PC-9 (cell line): Measurements from ENCODE around the gene CYFIP2. TPM values are rescaled to one million over a fixed set of nuclear protein-coding genes. Genes with fewer than 3 reads are reported as not detected.
A peak's percentile ranks its signal among the peaks of the same experiment; 100 is the strongest.
"Not testable (repeated sequence)": the region's sequence is repeated elsewhere in the genome, so short reads cannot be mapped to it uniquely, and the experiment has no call there.

Experiments
- BruUV-seq: library from RNA; stranded (reverse); fragments of 400-500 nt; replicated peaks from 2 replicates; lab custom pipeline; 2021; lab: Mats Ljungman, UMichigan
- CTCF ChIA-PET: fragments of 300-600 bp; sonication (Branson Sonifier 250); formaldehyde crosslinking; loops from one replicate; lab custom pipeline; 2022; ENCODE audit warnings: antibody characterized with exemption; lab: Charles Lee
- POLR2A ChIA-PET: fragments of 300-600 bp; sonication (Branson Sonifier 250); formaldehyde crosslinking; loops from one replicate; lab custom pipeline; 2022; ENCODE audit warnings: antibody characterized with exemption; ENCODE audit not compliant: unreplicated experiment; lab: Charles Lee
- DNase-seq, 2 experiments: peaks; one replicate each; pipeline versions ENCODE4 v3.0.0 to v3.0.0-alpha.2; 2015 to 2022; ENCODE audit warnings: mixed read lengths in 1 of 2
- H2AFZ ChIP-seq: fragments of 200-600 bp; sonication (generic); 2 replicates; pipeline ENCODE4 v1.8.1; 2017; ENCODE audit warnings: antibody characterized with exemption
- H3F3A ChIP-seq: fragments of 200-600 bp; sonication (generic); 2 replicates; pipeline ENCODE4 v1.8.1; 2017; ENCODE audit warnings: antibody characterized with exemption, mild to moderate bottlenecking, low read depth; ENCODE audit not compliant: insufficient read depth
- H3K27ac ChIP-seq: fragments of 200-600 bp; sonication (generic); 2 replicates; pipeline ENCODE4 v1.6.1; 2016; ENCODE audit warnings: mixed run types
- H3K27me3 ChIP-seq: fragments of 200-600 bp; sonication (generic); 2 replicates; pipeline ENCODE4 v1.6.1; 2016; ENCODE audit warnings: low read depth, mixed run types; ENCODE audit not compliant: insufficient read depth
- H3K36me3 ChIP-seq: fragments of 200-600 bp; sonication (generic); 2 replicates; pipeline ENCODE4 v1.6.1; 2016; ENCODE audit warnings: low read depth, mixed run types
- H3K4me1 ChIP-seq: fragments of 200-600 bp; sonication (generic); replicated peaks from 2 replicates; pipeline ENCODE4 v1.6.1; 2016; ENCODE audit warnings: mixed run types; ENCODE audit not compliant: insufficient read depth
- H3K4me2 ChIP-seq: fragments of 200-600 bp; sonication (generic); 2 replicates; pipeline ENCODE4 v1.6.1; 2017; ENCODE audit warnings: mixed run types
- H3K4me3 ChIP-seq: fragments of 200-600 bp; sonication (generic); 2 replicates; pipeline ENCODE4 v1.6.1; 2016; ENCODE audit warnings: mixed run types
- H3K79me2 ChIP-seq: fragments of 200-600 bp; sonication (generic); 2 replicates; pipeline ENCODE4 v1.6.1; 2017; ENCODE audit warnings: low read depth, mixed run types
- H3K9me2 ChIP-seq: fragments of 200-600 bp; sonication (generic); 2 replicates; pipeline ENCODE4 v1.8.1; 2017; ENCODE audit warnings: mild to moderate bottlenecking; ENCODE audit not compliant: insufficient read depth
- H3K9me3 ChIP-seq: fragments of 200-600 bp; sonication (generic); 2 replicates; pipeline ENCODE4 v1.8.1; 2016; ENCODE audit warnings: low read depth; ENCODE audit not compliant: insufficient read depth
- H4K20me1 ChIP-seq: fragments of 200-600 bp; sonication (generic); 2 replicates; pipeline ENCODE4 v1.8.1; 2017; ENCODE audit not compliant: insufficient read depth
- EZH2 ChIP-seq: fragments of 200-600 bp; sonication (generic); IDR thresholded peaks from 2 replicates; pipeline ENCODE4 v1.8.0; 2017; ENCODE audit warnings: antibody characterized with exemption, low read depth
- intact Hi-C: fragments of 100-400 bp; cut with micrococcal nuclease; formaldehyde crosslinking; loops from one replicate; pipeline ENCODE4 v1.10.0; 2022; ENCODE audit not compliant: unreplicated experiment
- total RNA-seq: library from RNA; stranded (reverse); gene quantifications from 2 replicates; pipeline ENCODE4 v1.2.3, GENCODE V29; 2021
- TF ChIP-seq, protein P1 (sequence below): fragments of 200-600 bp; sonication (generic); conservative IDR thresholded peaks from 2 replicates; pipeline ENCODE4 v1.6.1; 2017; ENCODE audit warnings: mixed run types, antibody characterized with exemption, mild to moderate bottlenecking, moderate library complexity

Gene CYFIP2
- total RNA-seq, 1 experiment from 2014 or later, result not detected

DNA sequence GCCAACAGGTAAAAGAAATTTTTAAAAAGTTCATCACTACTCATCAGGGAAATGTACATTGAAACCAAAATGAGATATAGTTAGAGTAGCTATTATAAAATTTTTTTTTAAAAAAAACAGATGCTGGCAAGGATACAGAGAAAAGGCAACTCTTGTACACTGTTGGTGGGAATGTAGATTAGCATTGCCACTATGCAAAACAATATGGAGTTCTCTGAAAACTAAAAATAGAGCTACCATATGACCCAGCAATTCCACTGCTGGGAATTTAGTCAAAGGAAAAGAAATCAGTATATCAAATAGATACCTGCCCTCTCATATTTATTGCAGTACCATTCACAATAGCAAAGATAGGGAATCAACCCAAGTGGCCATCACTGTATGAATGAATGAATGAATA is 149.9 kb downstream of the CYFIP2 start:
- H3K36me3 ChIP-seq, result no peaks in the 10 kb centered on the region
- TF ChIP-seq, protein P1, sequence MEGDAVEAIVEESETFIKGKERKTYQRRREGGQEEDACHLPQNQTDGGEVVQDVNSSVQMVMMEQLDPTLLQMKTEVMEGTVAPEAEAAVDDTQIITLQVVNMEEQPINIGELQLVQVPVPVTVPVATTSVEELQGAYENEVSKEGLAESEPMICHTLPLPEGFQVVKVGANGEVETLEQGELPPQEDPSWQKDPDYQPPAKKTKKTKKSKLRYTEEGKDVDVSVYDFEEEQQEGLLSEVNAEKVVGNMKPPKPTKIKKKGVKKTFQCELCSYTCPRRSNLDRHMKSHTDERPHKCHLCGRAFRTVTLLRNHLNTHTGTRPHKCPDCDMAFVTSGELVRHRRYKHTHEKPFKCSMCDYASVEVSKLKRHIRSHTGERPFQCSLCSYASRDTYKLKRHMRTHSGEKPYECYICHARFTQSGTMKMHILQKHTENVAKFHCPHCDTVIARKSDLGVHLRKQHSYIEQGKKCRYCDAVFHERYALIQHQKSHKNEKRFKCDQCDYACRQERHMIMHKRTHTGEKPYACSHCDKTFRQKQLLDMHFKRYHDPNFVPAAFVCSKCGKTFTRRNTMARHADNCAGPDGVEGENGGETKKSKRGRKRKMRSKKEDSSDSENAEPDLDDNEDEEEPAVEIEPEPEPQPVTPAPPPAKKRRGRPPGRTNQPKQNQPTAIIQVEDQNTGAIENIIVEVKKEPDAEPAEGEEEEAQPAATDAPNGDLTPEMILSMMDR, result no peak
- TF ChIP-seq EZH2, result no peak
- no peaks in the 10 kb centered on the region for H3K4me1 ChIP-seq
- H4K20me1 ChIP-seq, result no peaks in the 10 kb centered on the region
- intact Hi-C loops, result no loop called here
- ChIA-PET CTCF (interaction anchor here (0.7 kb wide), 1 partner anchor 63 kb away, joined by 3 read pairs; no protein-coding TSS in a partner anchor), POLR2A (no interaction called here)
- H3K9me2 ChIP-seq, result no peaks in the 10 kb centered on the region
- no peaks in the 10 kb centered on the region for H3F3A ChIP-seq
- no peaks in the 10 kb centered on the region for H3K79me2 ChIP-seq
- no TSS peak for BruUV-seq
- H3K27ac ChIP-seq, result no peak overlapping the region
- H3K27me3 ChIP-seq, result peaks cover 2% of the 10 kb centered on the region; the same call in 1 of the 2 replicates
- no peak overlapping the region for H2AFZ ChIP-seq
- H3K9me3 ChIP-seq, result 0 out of 2 replicates have a peak, but pooled peaks cover 10% of the 10 kb centered on the region
- no peak overlapping the region for H3K4me3 ChIP-seq
- H3K4me2 ChIP-seq, result no peak overlapping the region
- DNase-seq, result no peak

DNA sequence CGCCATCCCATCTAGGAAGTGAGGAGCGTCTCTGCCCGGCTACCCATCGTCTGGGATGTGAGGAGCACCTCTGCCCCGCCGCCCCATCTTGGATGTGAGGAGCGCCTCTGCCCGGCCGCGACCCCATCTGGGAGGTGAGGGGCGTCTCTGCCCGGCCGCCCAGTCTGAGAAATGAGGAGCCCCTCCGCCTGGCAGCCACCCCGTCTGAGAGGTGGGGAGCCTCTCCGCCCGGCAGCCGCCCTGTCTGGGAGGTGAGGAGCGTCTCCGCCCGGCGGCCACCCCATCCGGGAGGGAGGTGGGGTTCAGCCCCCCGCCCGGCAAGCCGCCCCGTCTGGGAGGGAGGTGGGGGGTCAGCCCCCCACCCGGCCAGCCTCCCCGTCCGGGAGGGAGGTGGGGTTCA is 153.6 kb downstream of the CYFIP2 start:
- H3K27me3 ChIP-seq, H3K4me3 ChIP-seq, H3K9me3 ChIP-seq, CTCF ChIA-PET, H3K4me1 ChIP-seq, H3K9me2 ChIP-seq, H3K4me2 ChIP-seq, H3K36me3 ChIP-seq, DNase-seq, H2AFZ ChIP-seq, H3K27ac ChIP-seq, POLR2A ChIA-PET, H4K20me1 ChIP-seq, intact Hi-C loops, H3K79me2 ChIP-seq, H3F3A ChIP-seq, BruUV-seq: not testable (repeated sequence)

DNA sequence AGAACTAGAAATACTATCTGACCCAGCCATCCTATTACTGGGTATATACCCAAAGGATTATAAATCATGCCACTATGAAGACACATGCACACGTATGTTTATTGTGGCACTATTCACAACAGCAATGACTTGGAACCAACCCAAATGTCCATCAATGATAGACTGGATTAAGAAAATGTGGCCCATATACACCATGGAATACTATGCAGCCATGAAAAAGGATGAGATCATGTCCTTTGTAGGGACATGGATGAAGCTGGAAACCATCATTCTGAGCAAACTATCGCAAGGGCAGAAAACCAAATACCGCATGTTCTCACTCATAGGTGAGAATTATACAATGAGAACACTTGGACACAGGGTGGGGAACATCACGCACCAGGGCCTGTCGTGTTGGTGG is 164.0 kb downstream of the CYFIP2 start:
- H3F3A ChIP-seq, H3K27ac ChIP-seq, POLR2A ChIA-PET, H4K20me1 ChIP-seq, DNase-seq, H3K4me3 ChIP-seq, H3K4me1 ChIP-seq, H2AFZ ChIP-seq, H3K9me3 ChIP-seq, H3K9me2 ChIP-seq, H3K4me2 ChIP-seq, H3K36me3 ChIP-seq, BruUV-seq, CTCF ChIA-PET, H3K27me3 ChIP-seq, H3K79me2 ChIP-seq: not testable (repeated sequence)
- intact Hi-C loops, result loop anchor here (2.0 to 5.0 kb wide), 3 partner anchors 38 to 313 kb away; partner anchors contain the start of gene LSM11

DNA sequence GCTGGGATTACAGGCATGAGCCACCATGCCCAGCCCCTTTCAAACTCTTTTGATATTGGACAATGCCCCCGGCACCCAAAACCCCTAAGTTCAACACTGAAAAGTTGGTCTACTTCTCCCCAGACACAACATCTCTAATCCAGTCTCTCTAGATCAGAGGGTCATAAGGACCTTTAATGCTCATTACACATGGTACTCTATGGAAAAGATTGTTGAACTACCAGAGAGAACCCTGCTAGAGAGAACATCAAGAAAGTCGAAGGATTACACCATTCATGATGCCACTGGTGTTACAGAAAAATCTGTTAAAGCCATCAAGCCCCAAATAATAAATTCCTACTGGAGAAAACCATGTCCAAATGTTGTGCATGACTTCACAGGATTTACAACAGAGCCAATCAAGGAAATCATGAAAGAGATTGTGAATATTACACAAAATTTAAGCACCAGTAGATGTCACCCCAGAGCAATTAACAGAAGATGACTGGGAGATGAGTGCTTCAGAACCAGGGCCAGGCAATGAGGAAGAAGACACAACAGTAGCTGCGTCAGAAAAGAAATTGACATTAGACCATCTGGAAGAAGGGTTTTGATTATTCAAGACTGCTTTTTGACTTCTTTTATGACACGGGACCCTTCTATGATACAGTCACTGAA is 165.7 kb downstream of the CYFIP2 start:
- no peaks in the 10 kb centered on the region for H4K20me1 ChIP-seq
- H3K27ac ChIP-seq, result no peak overlapping the region
- POLR2A ChIA-PET, result interaction anchor here (0.6 to 0.7 kb wide), 2 partner anchors 301 to 498 kb away, joined by 3 read pairs; no protein-coding TSS in a partner anchor
- no peaks in the 10 kb centered on the region for H3K27me3 ChIP-seq
- H3K4me1 ChIP-seq, result no peaks in the 10 kb centered on the region
- H2AFZ ChIP-seq, result no peak overlapping the region
- no peaks in the 10 kb centered on the region for H3K79me2 ChIP-seq
- intact Hi-C loops, result loop anchor here (1.0 to 5.0 kb wide), 5 partner anchors 39 to 311 kb away; partner anchors contain the start of gene LSM11
- DNase-seq, result no peak
- BruUV-seq, result no TSS peak
- CTCF ChIA-PET, result interaction anchor here (0.6 to 1.5 kb wide), 6 partner anchors 40 to 392 kb away, joined by 3 to 6 read pairs (median 4); no protein-coding TSS in a partner anchor
- no peak overlapping the region for H3K4me3 ChIP-seq
- no peaks in the 10 kb centered on the region for H3K9me2 ChIP-seq
- TF ChIP-seq, protein P1, result peak; percentile 63
- TF ChIP-seq EZH2, result no peak
- H3K4me2 ChIP-seq, result no peak overlapping the region
- H3K36me3 ChIP-seq, result no peaks in the 10 kb centered on the region
- H3F3A ChIP-seq, result no peaks in the 10 kb centered on the region
- H3K9me3 ChIP-seq, result no peaks in the 10 kb centered on the region
